OCI-LY1 (cell line): Measurements from ENCODE around the gene ZFPL1.
"Not testable (repeated sequence)": the region's sequence is repeated elsewhere in the genome, so short reads cannot be mapped to it uniquely, and the experiment has no call there.

Experiments
- H2AFZ ChIP-seq: fragments of 200-600 bp; sonication (generic), shearing (Covaris generic); 2 replicates; pipeline ENCODE4 v1.6.0; 2014; ENCODE audit warnings: antibody characterized with exemption, mild to moderate bottlenecking, low read length
- H3F3A ChIP-seq: fragments of 200-600 bp; sonication (generic), shearing (Covaris generic); 2 replicates; pipeline ENCODE4 v1.6.0; 2014; ENCODE audit warnings: mild to moderate bottlenecking, antibody characterized with exemption, low read length, moderate library complexity; ENCODE audit not compliant: insufficient read depth
- H3K27ac ChIP-seq: fragments of 200-600 bp; sonication (generic); 2 replicates; pipeline ENCODE4 v1.5.1; 2014; ENCODE audit warnings: low read length, mixed run types, mild to moderate bottlenecking, low read depth; ENCODE audit not compliant: poor library complexity, severe bottlenecking
- H3K27me3 ChIP-seq: fragments of 200-600 bp; sonication (generic); 2 replicates; pipeline ENCODE4 v1.6.0; 2014; ENCODE audit warnings: antibody characterized with exemption, mild to moderate bottlenecking, low read length, moderate library complexity; ENCODE audit not compliant: insufficient read depth
- H3K36me3 ChIP-seq: fragments of 200-600 bp; sonication (generic); 2 replicates; pipeline ENCODE4 v1.6.1; 2014; ENCODE audit warnings: mild to moderate bottlenecking, antibody characterized with exemption, low read length, moderate library complexity, mixed read lengths; ENCODE audit not compliant: insufficient read depth
- H3K4me1 ChIP-seq: fragments of 200-600 bp; sonication (generic); 2 replicates; pipeline ENCODE4 v1.5.1; 2014; ENCODE audit warnings: mild to moderate bottlenecking, low read length, moderate library complexity; ENCODE audit not compliant: insufficient read depth, severe bottlenecking
- H3K4me2 ChIP-seq: fragments of 200-600 bp; sonication (generic), shearing (Covaris generic); 2 replicates; pipeline ENCODE4 v1.6.1; 2014; ENCODE audit warnings: low read length
- H3K4me3 ChIP-seq: fragments of 200-600 bp; sonication (generic); 2 replicates; pipeline ENCODE4 v1.5.1; 2014; ENCODE audit warnings: low read length, low read depth, mild to moderate bottlenecking, mixed read lengths; ENCODE audit not compliant: poor library complexity, severe bottlenecking
- H3K79me2 ChIP-seq: fragments of 200-600 bp; shearing (Covaris generic); 2 replicates; pipeline ENCODE4 v1.6.1; 2016; ENCODE audit warnings: mixed run types, low read length, mixed read lengths; ENCODE audit not compliant: insufficient read depth
- H3K9ac ChIP-seq: fragments of 200-600 bp; sonication (generic), shearing (Covaris generic); 2 replicates; pipeline ENCODE4 v1.6.1; 2014; ENCODE audit warnings: mild to moderate bottlenecking, low read length, mixed read lengths
- H3K9me2 ChIP-seq: fragments of 200-600 bp; sonication (generic), shearing (Covaris generic); 2 replicates; pipeline ENCODE4 v1.6.1; 2014; ENCODE audit warnings: low read depth, mild to moderate bottlenecking, low read length, mixed read lengths
- H3K9me3 ChIP-seq: fragments of 200-600 bp; shearing (Covaris generic); 2 replicates; pipeline ENCODE4 v1.6.1; 2014; ENCODE audit warnings: low read length, mixed read lengths
- H4K20me1 ChIP-seq: fragments of 200-600 bp; sonication (generic), shearing (Covaris generic); 2 replicates; pipeline ENCODE4 v1.6.0; 2016; ENCODE audit warnings: mild to moderate bottlenecking, low read length; ENCODE audit not compliant: insufficient read depth
- CTCF ChIP-seq: fragments of 200-600 bp; sonication (generic), shearing (Covaris generic); IDR thresholded peaks from 2 replicates; pipeline ENCODE4 v1.5.1; 2017; ENCODE audit warnings: mild to moderate bottlenecking, antibody characterized with exemption, low read length, moderate library complexity, mixed read lengths
- EZH2 ChIP-seq: fragments of 200-600 bp; sonication (generic), shearing (Covaris generic); IDR thresholded peaks from 2 replicates; pipeline ENCODE4 v1.8.0; 2017; ENCODE audit warnings: borderline replicate concordance, mixed run types, mild to moderate bottlenecking, antibody characterized with exemption, low read length, moderate library complexity, mixed read lengths

ZFPL1 gene

GRCh38 chr11:65117206-65118096, 33.4 kb downstream of the ZFPL1 start, which contains the start of gene ZNHIT2:
Gene ZNHIT2 (minus strand): TSS chr11:65117701. CDS start chr11:65117653, 48 bp downstream.
- H3K4me1 ChIP-seq = peaks cover 61% of the 10 kb centered on the region

DNA sequence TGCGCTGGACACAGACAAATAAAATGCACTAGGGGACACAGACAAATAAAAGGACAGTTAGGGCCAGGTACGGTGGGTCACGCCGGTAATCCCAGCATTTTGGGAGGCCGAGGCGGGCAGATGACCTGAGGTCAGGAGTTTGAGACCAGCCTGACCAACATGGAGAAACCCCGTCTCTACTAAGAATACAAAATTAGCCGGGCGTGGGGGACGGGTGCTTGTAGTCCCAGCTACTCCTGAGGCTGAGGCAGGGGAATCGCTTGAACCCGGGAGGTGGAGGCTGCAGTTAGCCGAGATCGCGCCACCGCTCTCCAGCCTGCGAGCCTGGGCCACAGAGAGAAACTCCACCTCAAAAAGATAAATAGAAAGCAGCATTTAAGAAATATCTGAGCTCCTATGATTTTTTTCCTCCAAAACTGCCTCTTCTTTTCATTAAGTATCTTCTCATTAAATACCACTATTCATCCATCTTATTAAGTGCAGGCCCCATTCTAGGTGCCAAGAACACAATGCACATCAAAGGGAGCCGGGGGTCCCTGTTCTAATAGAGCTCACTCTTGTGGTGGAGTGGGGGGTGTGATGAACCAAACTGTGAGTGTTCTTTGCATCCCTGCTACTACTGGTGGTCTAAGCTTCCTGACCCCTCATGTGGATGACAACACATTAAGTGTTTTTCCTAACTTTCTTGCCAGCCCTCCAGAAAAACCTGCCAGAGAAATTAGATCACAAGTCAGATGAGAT, 34.2 kb downstream of the ZFPL1 start:
- no peak for TF ChIP-seq EZH2
- no peak for TF ChIP-seq CTCF
- Histone ChIP-seq H3K79me2 (peaks cover 18% of the 10 kb centered on the region), H3K4me2 (no peak overlapping the region), H3K36me3 (peaks cover 70% of the 10 kb centered on the region), H3K9me2 (no peaks in the 10 kb centered on the region), H3K27ac (peak overlapping the region; percentile 48), H3K4me3 (no peak overlapping the region), H3K27me3 (no peaks in the 10 kb centered on the region), H3K4me1 (peaks cover 61% of the 10 kb centered on the region), H4K20me1 (no peaks in the 10 kb centered on the region), H3K9me3 (no peaks in the 10 kb centered on the region), H3K9ac (no peak overlapping the region), H3F3A (0 out of 2 replicates have a peak, but pooled peaks cover under 1% of the 10 kb centered on the region), H2AFZ (no peak overlapping the region)

More at GRCh38 chr11:65117206-65118096, 33.4 kb downstream of the ZFPL1 start, which contains the start of gene ZNHIT2:
- no peak within 1 kb of the TSS for H2AFZ ChIP-seq
- no peaks in the 10 kb centered on the region for H3K9me2 ChIP-seq
- TF ChIP-seq CTCF (peak; percentile 87), EZH2 (no peak)
- H3K79me2 ChIP-seq = peaks cover 13% of the 10 kb centered on the region; the same call in 1 of the 2 replicates
- 0 out of 2 replicates have a peak, but pooled peaks cover 5% of the 10 kb centered on the region for H3F3A ChIP-seq
- peak within 1 kb of the TSS; percentile 80 for H3K4me2 ChIP-seq
- peak within 1 kb of the TSS; percentile 92 for H3K9ac ChIP-seq
- H3K36me3 ChIP-seq = peaks cover 70% of the 10 kb centered on the region
- no peaks in the 10 kb centered on the region for H4K20me1 ChIP-seq
- peak within 1 kb of the TSS; percentile 85 for H3K27ac ChIP-seq
- H3K4me3 ChIP-seq = peak within 1 kb of the TSS; percentile 70
- no peaks in the 10 kb centered on the region for H3K9me3 ChIP-seq
- no peaks in the 10 kb centered on the region for H3K27me3 ChIP-seq

- Histone ChIP-seq H3K79me2 (peaks cover 19% of the 10 kb centered on the region), H3K4me1 (peaks cover 55% of the 10 kb centered on the region), H3K36me3 (peaks cover 70% of the 10 kb centered on the region), H3K27ac (peak overlapping the region; percentile 48), H3K4me2 (0 out of 2 replicates have a peak overlapping the region, but pooled peaks have one; percentile 75)
- not testable (repeated sequence) for H3K4me3 ChIP-seq, H3F3A ChIP-seq, H4K20me1 ChIP-seq, H3K27me3 ChIP-seq, H3K9ac ChIP-seq, H3K9me3 ChIP-seq, H3K9me2 ChIP-seq, H2AFZ ChIP-seq
These were observed 35.1 kb downstream of the ZFPL1 start for GRCh38 chr11:65118891-65119669.
